ENCODE measurements around the gene TM4SF4.

The TM4SF4 gene

GRCh38 chr3:149514471-149514870 lies 40.0 kb downstream of the TM4SF4 start (continued):
- TF ChIP-seq ZNF221 (tag by site-specific recombination; IDR thresholded peaks at IDR 0.05; ENCODE audit: borderline replicate concordance): no peak
- no peak for TF ChIP-seq BCL11A (tag by site-specific recombination; IDR thresholded peaks at IDR 0.05; ENCODE audit: low read depth)

DNA sequence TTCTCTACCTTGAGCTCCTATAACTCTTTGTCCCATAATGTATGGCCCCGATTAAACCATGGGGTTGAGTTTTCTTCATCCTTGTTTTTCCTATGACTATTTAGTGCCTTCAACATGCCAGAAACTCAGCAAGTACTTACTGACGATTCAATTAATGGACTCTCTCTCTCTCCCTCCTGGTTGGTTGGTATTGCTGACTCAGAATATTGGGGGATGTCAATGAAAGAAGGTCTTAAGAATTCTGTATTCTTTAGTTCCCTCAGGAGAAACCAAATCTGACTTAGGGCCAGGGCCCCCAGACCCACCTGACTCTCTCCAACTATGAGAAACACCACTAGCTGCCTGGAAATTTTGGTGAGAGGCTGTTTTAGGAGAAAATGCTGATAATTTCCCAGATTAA lies 40.8 kb downstream of the TM4SF4 start:
- no peaks in the 10 kb centered on the region for H3K4me1 ChIP-seq (ENCODE audit: control insufficient read depth, insufficient read depth, low read length)
- ChIA-PET POLR2A (no interaction called here), CTCF (interaction anchor here (0.6 to 1.7 kb wide), 4 partner anchors 12 to 256 kb away, joined by 5 to 8 read pairs (median 5); partner anchors contain the start of gene COMMD2)

GRCh38 chr3:149516920-149517319 lies 42.4 kb downstream of the TM4SF4 start:
- no peaks in the 10 kb centered on the region for H3K4me1 ChIP-seq (ENCODE audit: control insufficient read depth, insufficient read depth, low read length)
- TF ChIP-seq YY1 (tag by site-specific recombination; IDR thresholded peaks at IDR 0.05): no peak
- no peak for TF ChIP-seq ZNF561 (tag by site-specific recombination; IDR thresholded peaks at IDR 0.05; ENCODE audit: borderline replicate concordance)
- TF ChIP-seq SCRT2 (tag by site-specific recombination; IDR thresholded peaks at IDR 0.05): no peak
- TF ChIP-seq ZNF335 (tag by site-specific recombination; conservative IDR thresholded peaks at IDR 0.05): no peak
- no peak for TF ChIP-seq ZNF169 (tag by site-specific recombination; IDR thresholded peaks at IDR 0.05)
- H3K9me3 ChIP-seq (ENCODE audit: control insufficient read depth, insufficient read depth, low read depth, low read length): no peaks in the 10 kb centered on the region
- peaks cover 0 to 13% of the 10 kb centered on the region in 2 experiments; a peak in 1 of 3 replicates for H3K36me3 ChIP-seq (ENCODE audit: control insufficient read depth in 2 of 2, insufficient read depth in 1 of 2, low read length in 2 of 2)
- CTCF ChIA-PET: interaction anchor here (0.6 kb wide), 1 partner anchor 272 kb away, joined by 4 read pairs; no protein-coding TSS in a partner anchor
- no peak overlapping the region for H3K4me3 ChIP-seq (ENCODE audit: low read depth, low read length)
- H3K27ac ChIP-seq (ENCODE audit: extremely low read depth, low read depth, low read length): no peak overlapping the region
- POLR2A ChIA-PET: no interaction called here

More for the DNA sequence above, 40.8 kb downstream of the TM4SF4 start:
- no peaks in the 10 kb centered on the region for H3K9me3 ChIP-seq (ENCODE audit: control insufficient read depth, insufficient read depth, low read depth, low read length)
- H3K36me3 ChIP-seq (ENCODE audit: control insufficient read depth in 2 of 2, insufficient read depth in 1 of 2, low read length in 2 of 2): peaks cover 0 to under 1% of the 10 kb centered on the region in 2 experiments; a peak in 1 of 3 replicates
- H3K27ac ChIP-seq (ENCODE audit: extremely low read depth, low read depth, low read length): no peak overlapping the region
- no peak for TF ChIP-seq ZNF2 (tag by site-specific recombination; IDR thresholded peaks at IDR 0.05)
- TF ChIP-seq SP2 (tag by site-specific recombination; IDR thresholded peaks at IDR 0.05): no peak
- no peak for TF ChIP-seq ZNF473 (tag by site-specific recombination; IDR thresholded peaks at IDR 0.05)
- no peak for TF ChIP-seq ZNF350 (tag by site-specific recombination; IDR thresholded peaks at IDR 0.05)
- no peak for TF ChIP-seq ZNF132 (tag by site-specific recombination; IDR thresholded peaks at IDR 0.05; ENCODE audit: borderline replicate concordance)
- no peak for TF ChIP-seq ZNF221 (tag by site-specific recombination; IDR thresholded peaks at IDR 0.05; ENCODE audit: borderline replicate concordance)
- no peak for TF ChIP-seq HOXA7 (CRISPR knock-in tag; IDR thresholded peaks at IDR 0.05; ENCODE audit: borderline replicate concordance)
- TF ChIP-seq ZNF792 (tag by site-specific recombination; IDR thresholded peaks at IDR 0.05): no peak
- no peak for TF ChIP-seq ZEB2 (tag by site-specific recombination; IDR thresholded peaks at IDR 0.05)
- no peak for TF ChIP-seq ZNF768 (tag by site-specific recombination; IDR thresholded peaks at IDR 0.05)
- no peak for TF ChIP-seq ZIC2 (tag by site-specific recombination; IDR thresholded peaks at IDR 0.05)
- H3K4me3 ChIP-seq (ENCODE audit: low read depth, low read length): no peak overlapping the region

DNA sequence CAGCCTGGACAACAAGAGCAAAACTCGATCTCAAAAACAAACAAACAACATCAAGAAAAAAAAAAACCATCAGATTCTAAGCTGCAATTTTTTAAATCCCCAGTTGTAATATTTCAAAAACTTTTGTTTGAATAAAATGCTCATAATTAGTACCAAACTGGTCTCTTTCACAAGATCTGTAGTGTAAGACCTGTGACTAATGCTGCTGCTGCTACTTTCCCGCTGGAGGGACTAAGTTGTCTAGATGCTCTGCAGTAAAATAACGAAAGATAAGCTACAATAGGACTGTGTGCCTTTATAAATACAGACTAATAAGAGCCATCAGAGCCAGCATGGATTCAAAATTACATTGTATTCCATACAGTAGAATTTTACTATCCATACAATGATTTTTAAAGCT lies 45.4 kb downstream of the TM4SF4 start:
- Histone ChIP-seq H3K36me3 (ENCODE audit: control insufficient read depth in 2 of 2, insufficient read depth in 1 of 2, low read length in 2 of 2) (peaks cover 0 to 27% of the 10 kb centered on the region in 2 experiments; a peak in 1 of 3 replicates), H3K4me1 (ENCODE audit: control insufficient read depth, insufficient read depth, low read length) (no peaks in the 10 kb centered on the region), H3K9me3 (ENCODE audit: control insufficient read depth, insufficient read depth, low read depth, low read length) (no peaks in the 10 kb centered on the region), H3K4me3 (ENCODE audit: low read depth, low read length) (no peak overlapping the region), H3K27ac (ENCODE audit: extremely low read depth, low read depth, low read length) (no peak overlapping the region)
- no peak for TF ChIP-seq ZNF585B (tag by site-specific recombination; IDR thresholded peaks at IDR 0.05)
- TF ChIP-seq ZNF514 (tag by site-specific recombination; IDR thresholded peaks at IDR 0.05): no peak
- TF ChIP-seq SP3 (tag by site-specific recombination; IDR thresholded peaks at IDR 0.05): no peak
- TF ChIP-seq SALL2 (tag by site-specific recombination; IDR thresholded peaks at IDR 0.05; ENCODE audit: borderline replicate concordance): no peak
- TF ChIP-seq ZNF747 (tag by site-specific recombination; IDR thresholded peaks at IDR 0.05): no peak
- TF ChIP-seq, protein P1, sequence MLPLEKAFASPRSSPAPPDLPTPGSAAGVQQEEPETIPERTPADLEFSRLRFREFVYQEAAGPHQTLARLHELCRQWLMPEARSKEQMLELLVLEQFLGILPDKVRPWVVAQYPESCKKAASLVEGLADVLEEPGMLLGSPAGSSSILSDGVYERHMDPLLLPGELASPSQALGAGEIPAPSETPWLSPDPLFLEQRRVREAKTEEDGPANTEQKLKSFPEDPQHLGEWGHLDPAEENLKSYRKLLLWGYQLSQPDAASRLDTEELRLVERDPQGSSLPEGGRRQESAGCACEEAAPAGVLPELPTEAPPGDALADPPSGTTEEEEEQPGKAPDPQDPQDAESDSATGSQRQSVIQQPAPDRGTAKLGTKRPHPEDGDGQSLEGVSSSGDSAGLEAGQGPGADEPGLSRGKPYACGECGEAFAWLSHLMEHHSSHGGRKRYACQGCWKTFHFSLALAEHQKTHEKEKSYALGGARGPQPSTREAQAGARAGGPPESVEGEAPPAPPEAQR (tag by site-specific recombination; IDR thresholded peaks at IDR 0.05): no peak
- no peak for TF ChIP-seq RBAK (tag by site-specific recombination; IDR thresholded peaks at IDR 0.05)
- no peak for TF ChIP-seq ZNF404 (tag by site-specific recombination; IDR thresholded peaks at IDR 0.05)
- TF ChIP-seq ZNF248 (tag by site-specific recombination; IDR thresholded peaks at IDR 0.05): no peak
- TF ChIP-seq ZNF26 (tag by site-specific recombination; IDR thresholded peaks at IDR 0.05): no peak
- no peak for TF ChIP-seq ZNF311 (tag by site-specific recombination; IDR thresholded peaks at IDR 0.05; ENCODE audit: borderline replicate concordance)
- TF ChIP-seq SCRT2 (tag by site-specific recombination; IDR thresholded peaks at IDR 0.05): no peak
- POLR2A ChIA-PET: no interaction called here
- CTCF ChIA-PET: interaction anchor here (0.6 to 2.0 kb wide), 6 partner anchors 11 to 289 kb away, joined by 3 to 5 read pairs (median 4); partner anchors contain the start of gene COMMD2
